Measurements from ENCODE around the gene ZNF552.

GRCh38 chr19:57788114-57788692 lies 26.5 kb downstream of the ZNF552 start:
- no peak for TF ChIP-seq POLR2AphosphoS5 (IDR thresholded peaks at IDR 0.05)
- no peak for TF ChIP-seq CTCF (IDR thresholded peaks at IDR 0.05)
- no peak for TF ChIP-seq POLR2A (IDR thresholded peaks at IDR 0.05)
- TF ChIP-seq EP300 (IDR thresholded peaks at IDR 0.05) = no peak
